Tongue (tissue), 2 donors: Measurements from ENCODE around the gene TEX26. TPM values are rescaled to one million over a fixed set of nuclear protein-coding genes. Genes with fewer than 3 reads are reported as not detected.

Source experiments
- DNase-seq: peaks from one replicate; pipeline ENCODE4 v3.0.0-alpha.2; 2015
- total RNA-seq: library from RNA; depleted of rRNA; stranded (reverse); fragments of >200 nt; gene quantifications from one replicate; pipeline ENCODE4 v1.2.3, GENCODE V29; 2014

TEX26 gene
- not detected for total RNA-seq

DNA sequence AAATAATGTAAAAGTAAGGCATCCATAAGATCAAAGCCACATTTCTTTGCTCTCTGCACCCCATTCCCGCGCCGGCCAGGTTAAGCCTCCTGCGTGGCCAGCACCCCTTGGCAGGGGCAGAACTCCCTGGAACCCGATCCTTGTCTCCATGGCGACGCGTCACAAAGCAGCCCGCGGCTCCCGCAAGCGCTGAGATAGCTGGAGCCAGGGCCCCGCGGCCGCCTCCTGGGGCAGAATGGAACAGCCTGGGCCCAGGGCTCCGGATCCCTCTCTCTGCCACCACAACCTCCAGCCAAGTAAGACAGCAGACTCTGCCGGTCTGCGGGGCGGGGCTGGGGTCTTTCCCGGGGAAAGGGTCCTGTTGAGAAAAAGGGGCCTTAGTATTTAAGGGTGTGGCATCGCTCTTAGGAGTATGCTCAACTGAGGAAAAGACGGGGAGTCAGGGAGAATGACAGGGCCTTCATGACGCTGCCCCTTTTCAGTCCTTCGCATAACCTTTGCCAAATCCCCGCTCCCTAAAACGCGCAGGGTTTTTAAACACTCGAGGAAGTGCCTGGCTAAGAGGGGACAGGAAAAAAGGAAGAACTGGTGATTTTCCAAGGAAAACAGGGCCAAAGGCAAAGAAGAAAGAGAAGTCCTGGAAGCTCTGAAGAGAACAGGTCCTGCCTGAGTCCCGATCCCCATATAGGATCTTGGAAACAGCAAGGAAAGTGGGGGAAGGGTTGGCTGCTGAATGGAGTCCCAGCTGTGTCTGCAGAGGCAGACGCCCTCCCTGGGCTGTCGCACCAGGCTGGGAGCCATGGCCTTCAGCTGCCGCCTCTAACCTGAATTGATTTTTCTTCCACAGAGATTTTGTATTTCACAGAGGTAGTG, at the start of gene TEX26:
TEX26 (plus strand) TSS at position 176 of the 873 bp plus-strand sequence; CDS start at position 236, 60 bp downstream.
- DNase-seq = peak; percentile 64

DNA sequence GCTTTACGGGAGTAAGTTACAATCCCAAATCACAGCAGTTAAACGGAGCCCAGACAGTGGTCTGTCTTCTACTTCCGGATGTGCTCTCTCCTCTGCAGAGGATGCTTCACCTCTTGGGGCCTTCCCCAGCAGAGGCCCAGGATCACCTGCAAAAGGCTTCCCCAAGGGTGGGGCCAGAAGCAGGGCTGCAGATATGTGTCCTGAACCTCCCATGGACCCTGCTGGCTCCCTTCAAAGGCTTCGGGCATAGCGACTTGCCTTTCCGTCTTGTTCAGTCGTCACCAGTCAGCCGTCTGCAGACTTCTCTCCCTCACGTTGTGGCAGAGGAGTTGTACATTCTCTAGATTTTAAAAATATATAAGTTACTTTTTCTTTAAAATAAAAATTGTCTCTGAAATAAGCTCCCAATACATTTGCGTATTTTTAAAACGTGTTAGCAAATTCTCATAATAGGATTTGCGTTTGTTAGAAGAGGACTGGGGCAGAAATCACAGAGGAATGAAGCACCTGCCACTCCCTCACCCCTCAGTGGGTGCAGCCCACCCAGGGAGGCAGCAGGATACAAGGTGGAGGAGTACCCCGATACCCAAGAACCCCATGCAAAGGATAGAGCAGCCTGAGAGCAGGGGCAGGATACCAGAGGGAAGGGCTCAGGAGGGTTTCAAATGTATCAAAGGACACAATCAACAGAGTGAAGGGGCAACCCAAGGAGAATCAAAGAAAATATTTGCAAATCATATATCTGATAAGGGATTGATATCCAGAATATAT, 49.3 kb upstream of the TEX26 start:
- DNase-seq = no peak

DNA sequence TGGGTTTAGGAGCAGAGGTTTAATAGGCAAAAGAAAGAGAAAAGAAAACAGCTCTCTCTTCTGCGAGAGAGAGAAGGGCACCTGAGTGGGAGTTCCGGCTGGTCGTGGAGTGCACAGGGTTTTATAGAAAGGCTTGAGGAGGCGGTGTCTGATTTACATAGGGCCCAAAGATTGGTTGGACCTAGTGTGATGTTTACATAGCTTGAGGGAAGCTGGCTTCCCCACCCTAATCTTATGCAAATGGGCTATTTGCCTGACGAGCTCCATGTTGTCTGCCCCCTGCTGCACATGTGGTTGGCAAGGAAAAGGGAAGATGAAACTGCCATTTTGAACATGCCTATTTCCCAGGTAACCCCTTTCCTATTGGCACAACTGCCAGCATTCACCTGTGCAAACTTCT, 47.9 kb upstream of the TEX26 start:
- no peak for DNase-seq

DNA sequence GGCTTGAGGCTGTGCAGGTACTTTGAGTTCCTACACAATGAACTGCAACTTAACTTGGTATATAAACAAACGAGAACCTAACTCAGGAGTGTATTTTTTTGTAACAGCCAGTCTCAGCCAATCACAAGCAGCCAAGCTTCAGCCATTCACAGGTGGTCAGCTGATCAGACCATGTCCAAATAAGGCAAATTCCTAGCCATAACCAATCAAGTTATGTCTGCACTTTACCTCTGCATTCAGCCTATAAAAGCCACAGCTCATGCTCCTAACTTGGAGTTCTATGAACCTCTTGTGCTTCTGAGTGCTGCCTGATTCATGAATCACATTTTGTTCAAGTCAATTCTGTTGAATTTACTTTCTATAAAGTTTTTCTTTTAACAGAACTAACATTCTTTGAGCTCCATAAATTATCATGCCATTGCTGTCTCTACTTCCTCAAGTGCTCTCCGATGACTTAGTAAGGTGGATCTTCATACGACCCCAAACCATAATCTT, 43.2 kb upstream of the TEX26 start:
- DNase-seq = no peak

DNA sequence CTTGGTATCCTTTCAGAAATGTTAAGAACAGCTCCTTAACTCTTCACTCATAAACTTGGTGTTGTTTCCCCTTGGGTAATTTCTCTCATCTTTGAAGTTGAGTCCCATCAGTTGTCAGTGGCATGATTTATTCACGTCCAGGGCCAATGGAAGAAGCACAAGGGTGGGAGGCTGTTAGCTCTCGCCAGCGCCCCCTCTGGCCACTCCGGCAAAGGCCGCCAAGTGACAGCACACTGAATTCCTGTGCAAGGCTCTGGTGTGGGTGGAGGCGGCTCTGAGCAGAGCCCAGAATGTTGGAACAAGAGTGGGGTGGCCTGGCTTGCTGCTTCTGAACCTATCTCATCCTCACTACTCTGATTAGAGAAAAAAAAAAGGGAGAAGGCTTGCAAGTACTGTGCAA, 39.5 kb upstream of the TEX26 start:
- no peak for DNase-seq

DNA sequence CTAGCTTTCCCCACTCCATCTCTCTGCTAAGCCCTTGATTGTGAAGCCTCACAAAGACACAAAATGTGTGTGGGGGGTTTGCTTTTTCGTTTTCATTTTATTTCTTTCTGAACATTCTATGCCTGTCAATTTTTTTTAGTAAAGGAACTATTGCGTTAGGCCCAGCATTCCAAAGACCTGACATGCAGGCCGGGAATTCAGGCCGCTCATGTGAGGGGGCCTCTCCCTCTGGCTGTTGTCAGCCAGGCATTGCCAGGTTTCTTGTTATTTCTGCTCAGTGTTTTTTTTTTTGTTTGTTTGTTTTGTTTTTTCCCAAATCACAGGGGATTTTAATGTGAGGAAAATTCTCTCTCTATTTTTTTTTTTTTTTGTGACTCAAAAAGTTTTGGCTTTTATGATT, 36.7 kb upstream of the TEX26 start:
- peak; percentile 75 for DNase-seq

DNA sequence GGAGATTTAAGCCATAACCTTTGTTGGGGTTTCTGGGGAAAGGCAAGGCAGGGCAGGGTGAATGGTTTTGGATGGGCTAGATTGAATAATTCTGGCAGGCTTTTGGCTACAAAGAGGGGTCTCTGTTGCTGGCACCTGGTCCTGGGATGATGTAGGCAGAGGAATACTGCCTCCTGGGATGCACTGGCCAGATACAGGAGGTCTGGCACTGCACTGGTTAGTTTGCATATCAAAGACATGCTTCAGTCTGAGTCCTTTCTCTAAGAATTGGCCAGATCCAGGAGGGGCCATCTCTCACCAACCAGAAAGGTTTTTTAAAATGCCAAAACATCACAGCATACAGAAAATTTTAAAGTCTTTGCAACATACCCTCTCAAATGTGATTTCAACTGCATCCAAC, 34.4 kb upstream of the TEX26 start:
- no peak for DNase-seq

DNA sequence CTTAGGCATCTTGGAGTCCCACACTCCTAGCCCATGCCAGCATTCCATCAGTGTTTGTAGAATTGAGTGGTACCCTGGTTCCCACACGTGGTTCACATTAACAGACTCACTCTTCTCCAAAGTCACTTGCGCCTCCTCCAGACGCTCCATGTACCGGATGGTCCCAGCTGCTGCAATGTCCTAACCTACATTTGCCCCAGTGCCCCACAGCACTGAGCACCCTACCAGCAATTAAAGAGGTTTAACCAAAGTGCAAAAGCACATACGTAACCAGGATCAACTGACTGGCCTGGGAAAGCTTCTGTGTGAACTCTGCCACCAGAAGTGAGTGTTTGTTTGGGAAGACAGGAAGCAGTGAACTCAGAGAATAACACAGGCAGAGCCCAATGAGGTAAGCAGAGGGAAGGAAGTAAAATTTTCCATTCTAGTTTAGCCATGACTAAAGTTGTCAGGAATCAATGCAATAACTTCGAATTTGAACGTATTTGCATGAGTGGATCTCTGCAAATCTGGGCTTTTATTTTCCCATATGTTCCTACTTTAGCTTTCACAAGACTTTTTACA, 33.7 kb upstream of the TEX26 start:
- peak; percentile 76 for DNase-seq

DNA sequence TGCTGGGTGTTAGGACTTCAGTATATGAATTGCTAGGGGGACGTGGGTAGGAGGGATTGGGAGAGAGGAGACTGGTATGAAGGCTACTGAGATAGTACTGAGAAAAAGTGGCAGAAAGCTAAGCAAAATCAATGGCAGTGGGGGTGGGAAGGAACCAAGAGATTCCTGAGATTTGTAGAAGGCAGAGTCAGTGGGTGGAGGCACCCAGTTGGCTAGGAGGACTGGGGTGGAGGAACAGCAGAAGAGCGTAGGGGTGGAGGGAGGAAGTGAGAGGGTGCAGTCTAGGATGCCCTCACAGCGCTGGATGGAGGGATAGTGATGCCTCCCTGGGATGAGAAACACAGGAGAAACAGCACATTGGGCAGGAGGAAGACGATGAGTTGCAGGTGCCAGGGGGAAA, 32.0 kb upstream of the TEX26 start:
- DNase-seq = no peak

DNA sequence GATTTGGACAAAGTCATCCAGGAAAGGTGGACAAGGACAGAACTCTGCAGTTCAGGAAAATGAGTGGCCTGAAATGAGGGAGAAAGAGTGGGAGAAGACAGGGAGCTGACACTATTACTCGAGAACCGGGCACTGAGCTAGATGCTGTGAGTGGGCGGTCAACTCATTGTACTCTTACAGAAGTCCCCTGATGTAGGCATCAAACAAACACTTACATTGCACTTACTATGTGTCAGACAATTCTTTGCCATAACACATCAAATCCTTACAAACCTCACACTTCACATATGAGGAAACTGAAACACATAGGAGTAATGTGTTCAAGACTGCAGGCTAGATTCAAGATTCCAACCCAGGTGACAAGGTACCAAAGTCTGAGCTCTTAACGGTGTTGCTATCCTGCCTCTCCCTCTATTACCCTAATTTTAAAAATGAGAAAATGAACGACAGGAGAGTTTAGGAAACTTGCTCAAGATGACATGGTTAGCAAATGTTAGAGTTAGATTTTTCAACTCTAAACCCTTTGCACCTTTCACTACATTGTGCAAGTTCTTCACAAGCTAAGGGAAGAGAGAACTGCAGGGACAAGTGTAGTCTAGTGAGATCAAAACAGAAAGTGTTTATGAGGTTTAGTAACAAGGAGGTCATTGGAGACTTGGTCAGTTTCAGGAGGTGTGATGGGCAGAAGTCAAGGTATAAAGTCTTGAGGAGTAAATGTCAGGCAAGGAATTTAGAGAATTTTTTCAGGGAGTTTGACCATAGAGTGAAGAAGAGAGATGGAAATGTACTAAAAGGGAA, 31.3 kb upstream of the TEX26 start:
- DNase-seq = no peak

DNA sequence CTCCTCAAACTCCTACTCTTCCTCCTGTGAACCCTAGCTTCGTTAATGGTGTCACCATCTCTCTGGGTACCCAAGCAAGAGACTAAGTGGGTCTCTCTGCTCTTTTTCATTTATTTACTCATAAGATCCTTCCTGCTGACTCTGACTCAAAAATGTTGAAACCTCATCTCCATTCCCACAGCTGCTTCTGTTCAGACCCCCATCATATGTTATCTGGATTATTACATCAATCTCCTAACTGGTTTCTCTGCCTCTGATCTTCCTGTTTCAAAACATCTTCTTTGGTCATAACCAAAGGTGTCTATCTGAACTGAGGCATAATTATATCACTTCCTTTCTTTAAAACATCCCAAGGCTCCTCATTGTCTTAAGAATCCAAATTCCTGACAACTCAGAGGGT, 28.4 kb upstream of the TEX26 start:
- DNase-seq = no peak

DNA sequence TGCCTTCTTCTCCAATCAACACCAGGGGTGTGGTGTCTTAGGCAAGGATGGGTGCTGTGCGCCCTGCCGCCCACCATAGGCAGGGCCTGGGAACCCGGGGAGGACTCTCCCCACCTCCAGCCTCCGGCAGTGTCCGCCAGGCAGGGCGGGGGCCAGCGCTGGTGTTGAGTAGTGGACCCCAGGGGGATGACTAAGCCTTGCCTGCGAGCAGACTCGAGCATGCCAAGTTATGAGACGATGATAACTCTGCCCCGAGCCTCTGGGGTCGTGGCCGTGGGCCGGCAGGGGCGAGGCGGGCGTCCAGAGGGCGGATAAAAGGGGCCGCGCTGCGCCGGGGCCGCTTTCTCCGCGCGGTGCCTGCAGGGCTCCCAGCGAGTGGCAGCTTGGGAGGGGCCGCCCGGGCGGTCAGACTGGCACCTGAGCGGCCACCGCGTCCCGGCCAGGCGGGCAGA, 26.5 kb upstream of the TEX26 start, which contains the start of gene MEDAG:
MEDAG (plus strand) TSS at position 340 of the 452 bp plus-strand sequence. CDS start 245 bp downstream, outside the sequence.
- DNase-seq = peak; percentile 64

DNA sequence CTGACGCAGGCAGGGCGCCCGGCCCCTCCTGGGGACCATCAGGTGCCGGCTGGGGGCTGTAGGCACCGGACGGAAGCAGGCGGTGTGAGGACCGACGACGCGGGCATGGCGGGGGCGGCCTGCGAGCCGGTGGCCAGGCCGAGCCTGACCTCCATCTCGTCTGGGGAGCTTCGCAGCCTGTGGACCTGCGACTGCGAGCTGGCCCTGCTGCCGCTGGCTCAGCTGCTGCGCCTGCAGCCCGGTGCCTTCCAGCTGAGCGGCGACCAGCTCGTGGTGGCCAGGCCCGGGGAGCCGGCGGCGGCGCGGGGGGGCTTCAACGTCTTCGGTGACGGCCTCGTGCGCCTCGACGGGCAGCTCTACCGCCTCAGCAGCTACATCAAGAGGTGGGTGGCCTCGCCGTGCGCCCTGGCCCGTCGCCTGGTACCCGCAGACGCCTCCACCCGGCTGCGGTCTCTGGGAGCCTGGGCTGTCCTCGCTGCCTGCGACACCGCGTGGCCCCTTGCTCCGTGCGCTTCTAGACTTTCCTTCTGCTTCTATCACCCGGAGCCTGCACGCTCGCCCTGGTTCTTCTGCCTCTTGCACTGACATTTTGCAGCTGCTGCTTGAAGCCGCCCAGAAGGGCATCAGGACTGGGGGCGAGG, 25.9 kb upstream of the TEX26 start:
- DNase-seq = peak; percentile 42

DNA sequence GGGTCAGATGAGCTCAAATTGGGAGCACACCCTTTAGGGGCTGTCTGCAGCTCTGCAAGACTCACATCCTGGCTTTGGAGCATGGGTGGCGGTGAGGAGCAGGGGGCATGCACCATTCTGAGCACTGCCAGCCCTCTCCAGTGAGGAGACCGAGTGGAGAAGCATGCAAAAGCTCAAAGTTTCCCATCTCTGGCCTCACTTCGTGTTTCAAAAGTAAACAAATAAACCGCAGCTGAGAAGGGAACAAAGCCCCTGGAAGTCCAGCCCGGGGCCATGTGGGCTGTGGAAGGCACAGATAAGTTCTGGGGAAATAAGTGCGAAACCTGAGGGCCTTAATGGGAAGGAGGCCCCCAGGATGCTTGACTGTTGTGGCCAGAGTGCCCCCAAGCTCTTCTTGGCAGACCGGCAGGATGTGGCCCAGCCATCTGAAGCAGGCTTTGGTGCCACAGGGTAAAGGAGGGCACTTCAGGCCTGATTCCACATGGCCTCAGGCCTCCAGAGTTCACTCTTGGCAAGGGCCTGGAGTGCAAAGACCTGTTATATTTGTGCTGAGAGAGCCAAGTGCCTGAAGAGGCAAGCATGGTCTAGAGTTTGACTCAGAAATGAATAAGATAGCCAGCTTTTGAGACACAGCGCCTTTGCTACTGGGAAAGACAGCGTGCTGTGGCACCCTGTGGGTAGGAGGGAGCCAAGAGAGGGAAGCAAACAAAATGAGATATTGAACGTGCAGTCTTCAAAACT, 25.2 kb upstream of the TEX26 start:
- peak; percentile 25 for DNase-seq

DNA sequence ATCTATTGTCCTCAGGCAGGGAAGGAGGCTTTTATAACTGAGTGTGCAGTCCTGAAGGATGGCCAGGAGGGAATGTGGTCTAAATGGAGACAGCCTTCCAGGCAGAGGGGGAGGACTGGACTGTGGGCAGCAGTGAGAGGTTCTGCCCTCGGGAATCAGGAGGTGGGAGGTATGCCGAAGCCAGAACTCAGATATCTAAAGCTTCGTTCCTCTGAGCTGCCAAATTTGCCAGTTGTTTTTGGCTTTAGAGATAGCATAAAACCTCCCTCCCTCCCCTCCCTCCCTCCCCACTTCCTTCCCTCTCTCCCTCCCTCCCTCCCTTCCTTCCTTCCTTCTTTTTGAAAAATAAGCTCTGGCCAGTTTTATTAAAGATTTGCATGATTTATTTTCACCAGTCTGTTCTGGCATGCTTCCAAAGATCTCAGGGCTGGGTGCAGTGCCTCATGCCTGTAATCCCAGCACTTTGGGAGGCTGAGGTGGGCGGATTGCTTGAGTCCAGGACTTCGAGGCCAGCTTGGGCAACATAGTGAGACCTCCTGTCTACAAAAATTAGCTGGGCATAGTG, 24.0 kb upstream of the TEX26 start:
- DNase-seq = no peak

DNA sequence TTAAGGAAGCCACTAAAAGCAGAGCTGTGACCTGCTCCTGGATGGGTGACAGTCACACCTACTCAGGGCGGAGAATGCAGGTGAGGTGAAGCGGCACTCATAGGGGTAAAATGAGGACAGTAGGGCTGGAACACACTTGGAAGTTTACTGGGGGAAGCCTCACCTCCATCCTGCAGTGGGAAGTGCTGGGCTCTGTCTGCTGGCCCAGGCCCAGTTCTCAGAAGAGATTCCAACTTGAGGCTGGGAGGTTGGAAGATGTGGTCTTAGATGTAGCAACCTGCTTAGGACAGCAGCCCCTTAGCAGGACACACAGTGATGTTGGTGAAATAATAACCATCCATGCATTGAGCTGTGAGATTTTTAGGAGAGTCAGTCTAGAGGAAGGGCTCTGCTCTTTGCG, 21.8 kb upstream of the TEX26 start:
- DNase-seq = no peak

DNA sequence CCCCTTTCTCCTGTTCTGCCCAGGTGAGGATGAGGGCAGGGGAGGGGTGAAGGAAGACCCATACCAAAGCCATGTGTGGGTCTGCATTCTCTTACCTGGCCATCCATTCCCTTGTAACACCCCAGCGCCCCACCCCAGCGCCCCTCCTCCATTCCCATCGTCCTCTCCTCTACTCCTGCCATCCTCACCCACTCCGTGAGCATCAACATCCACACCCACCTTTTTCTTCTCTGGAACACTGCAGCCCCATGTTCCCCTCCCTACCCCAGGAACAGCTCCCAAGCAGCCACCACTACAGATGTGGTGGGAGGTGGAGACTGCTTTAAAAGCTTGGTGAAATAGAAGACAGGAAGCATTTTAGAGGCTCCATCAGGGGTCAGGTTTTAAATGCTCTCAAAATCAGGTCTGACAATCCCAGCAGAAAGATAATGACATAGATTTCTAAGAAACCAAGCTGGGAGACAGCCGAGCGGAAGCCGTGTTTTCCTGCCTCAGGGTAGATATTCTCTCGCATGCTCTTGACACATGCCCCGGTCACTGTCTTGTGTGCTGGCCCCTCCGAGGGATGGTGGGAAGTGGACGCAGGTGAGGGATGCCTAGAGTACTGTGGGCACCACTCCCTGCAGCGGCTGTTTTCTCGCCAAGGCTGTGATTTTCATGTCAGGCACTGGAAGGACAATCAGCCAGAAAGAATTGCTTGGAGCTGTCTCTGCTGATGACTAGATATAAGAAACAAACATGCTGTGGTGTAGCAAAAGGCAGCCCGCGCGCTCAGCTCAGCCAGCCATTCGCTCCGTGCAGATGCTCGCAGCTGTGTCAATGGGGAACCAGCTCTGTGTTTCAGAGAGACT, 16.5 kb upstream of the TEX26 start:
- no peak for DNase-seq

DNA sequence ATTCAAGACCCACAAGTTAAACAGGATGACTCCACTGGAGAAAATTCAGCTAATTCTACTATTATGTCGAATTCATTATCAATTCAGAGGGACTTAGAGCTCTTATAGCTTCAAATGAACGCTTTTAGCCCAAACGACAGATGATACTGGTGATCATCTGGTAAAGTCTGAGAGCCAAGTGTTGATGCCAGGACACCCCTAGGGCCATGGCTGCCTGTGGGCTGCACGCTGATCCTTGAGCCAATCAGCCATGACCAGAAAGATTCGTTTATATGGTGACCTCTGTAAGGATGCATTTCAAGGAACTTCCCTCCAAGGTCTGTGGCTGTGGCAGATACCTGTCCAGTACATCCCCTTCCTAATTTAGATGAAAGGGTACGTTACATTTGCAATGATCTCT, 15.5 kb upstream of the TEX26 start:
- no peak for DNase-seq

DNA sequence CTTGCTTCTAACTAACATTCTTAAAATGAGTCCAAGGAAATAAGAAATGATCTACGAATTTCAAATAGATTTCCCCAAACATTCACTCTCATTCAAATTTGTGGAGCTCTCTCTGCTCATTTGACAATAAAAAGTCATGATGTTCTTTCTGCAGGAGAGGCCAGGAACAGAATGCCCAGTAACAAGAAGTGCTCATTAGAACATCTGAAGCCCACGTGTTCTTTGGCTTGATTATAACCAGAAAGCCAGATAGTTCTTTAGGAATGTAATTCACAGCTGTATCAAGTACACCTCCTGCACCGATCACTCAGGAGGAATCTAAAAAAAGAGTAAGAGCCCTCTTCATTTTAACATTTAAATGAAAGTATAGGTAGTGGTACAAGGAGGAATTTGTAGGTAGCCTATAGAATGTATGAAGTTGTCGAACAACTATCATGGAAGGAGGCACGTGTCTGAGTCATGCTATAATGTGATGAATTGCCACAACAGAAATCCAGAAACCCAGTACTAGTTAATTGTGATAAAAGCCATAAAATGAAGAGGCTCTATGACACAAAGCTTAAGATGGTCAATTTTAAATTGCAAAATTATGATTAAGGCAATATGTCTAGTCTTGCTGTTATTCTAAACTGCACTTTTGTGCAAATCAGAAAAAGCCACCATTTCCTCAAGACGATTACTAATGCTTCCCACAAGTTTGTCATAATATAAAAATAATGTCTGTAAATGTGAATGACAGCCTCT, 13.6 kb upstream of the TEX26 start:
- DNase-seq = no peak
